Esophagus mucosa (tissue), 1 donor: ENCODE results near the gene PRR3. TPM values are rescaled to one million over a fixed set of nuclear protein-coding genes. Genes with fewer than 3 reads are reported as not detected.

ENCODE experiments used
- ATAC-seq: fragments of 200-7000 bp; cut with Tn5 transposase; one replicate; pipeline ENCODE4 v1.9.1; 2020
- total RNA-seq: library from RNA; stranded (reverse); gene quantifications from one replicate; pipeline ENCODE4 v1.2.4, GENCODE V29; 2023
- donor health status: DM: yes; HTN: yes; CAD: no.

PRR3 gene
- total RNA-seq, 1 donor from 2014 or later, result 3.5 TPM

GRCh38 chr6:30571762-30572082 lies 14.6 kb downstream of the PRR3 start:
- peak; percentile 12 for ATAC-seq

- peak; percentile 44 for ATAC-seq
Measured at GRCh38 chr6:30572148-30572547, 15.1 kb downstream of the PRR3 start.

- no peak for ATAC-seq
Measured at GRCh38 chr6:30573113-30573512, 16.0 kb downstream of the PRR3 start.

GRCh38 chr6:30578051-30578450 lies 21.0 kb downstream of the PRR3 start:
- ATAC-seq, result no peak

GRCh38 chr6:30583921-30584320 lies 26.8 kb downstream of the PRR3 start:
- ATAC-seq, result no peak

GRCh38 chr6:30589754-30590358 lies 32.8 kb downstream of the PRR3 start:
- ATAC-seq, result no peak

DNA sequence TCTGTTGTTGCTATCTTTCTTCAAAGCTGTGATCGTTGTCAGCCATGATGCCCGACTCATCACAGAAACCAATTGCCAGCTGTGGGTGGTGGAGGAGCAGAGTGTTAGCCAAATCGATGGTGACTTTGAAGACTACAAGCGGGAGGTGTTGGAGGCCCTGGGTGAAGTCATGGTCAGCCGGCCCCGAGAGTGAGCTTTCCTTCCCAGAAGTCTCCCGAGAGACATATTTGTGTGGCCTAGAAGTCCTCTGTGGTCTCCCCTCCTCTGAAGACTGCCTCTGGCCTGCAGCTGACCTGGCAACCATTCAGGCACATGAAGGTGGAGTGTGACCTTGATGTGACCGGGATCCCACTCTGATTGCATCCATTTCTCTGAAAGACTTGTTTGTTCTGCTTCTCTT lies 33.4 kb downstream of the PRR3 start:
- ATAC-seq, result peak; percentile 21

DNA sequence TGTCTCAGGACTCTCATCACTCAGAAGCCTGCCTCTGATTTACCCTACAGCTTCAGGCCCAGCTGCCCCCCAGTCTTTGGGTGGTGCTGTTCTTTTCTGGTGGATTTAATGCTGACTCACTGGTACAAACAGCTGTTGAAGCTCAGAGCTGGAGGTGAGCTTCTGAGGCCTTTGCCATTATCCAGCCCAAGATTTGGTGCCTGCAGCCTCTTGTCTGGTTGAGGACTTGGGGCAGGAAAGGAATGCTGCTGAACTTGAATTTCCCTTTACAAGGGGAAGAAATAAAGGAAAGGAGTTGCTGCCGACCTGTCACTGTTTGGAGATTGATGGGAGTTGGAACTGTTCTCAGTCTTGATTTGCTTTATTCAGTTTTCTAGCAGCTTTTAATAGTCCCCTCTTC lies 33.9 kb downstream of the PRR3 start:
- ATAC-seq, result peak; percentile 95

- no peak for ATAC-seq
Measured at GRCh38 chr6:30592287-30592686, 35.2 kb downstream of the PRR3 start.

DNA sequence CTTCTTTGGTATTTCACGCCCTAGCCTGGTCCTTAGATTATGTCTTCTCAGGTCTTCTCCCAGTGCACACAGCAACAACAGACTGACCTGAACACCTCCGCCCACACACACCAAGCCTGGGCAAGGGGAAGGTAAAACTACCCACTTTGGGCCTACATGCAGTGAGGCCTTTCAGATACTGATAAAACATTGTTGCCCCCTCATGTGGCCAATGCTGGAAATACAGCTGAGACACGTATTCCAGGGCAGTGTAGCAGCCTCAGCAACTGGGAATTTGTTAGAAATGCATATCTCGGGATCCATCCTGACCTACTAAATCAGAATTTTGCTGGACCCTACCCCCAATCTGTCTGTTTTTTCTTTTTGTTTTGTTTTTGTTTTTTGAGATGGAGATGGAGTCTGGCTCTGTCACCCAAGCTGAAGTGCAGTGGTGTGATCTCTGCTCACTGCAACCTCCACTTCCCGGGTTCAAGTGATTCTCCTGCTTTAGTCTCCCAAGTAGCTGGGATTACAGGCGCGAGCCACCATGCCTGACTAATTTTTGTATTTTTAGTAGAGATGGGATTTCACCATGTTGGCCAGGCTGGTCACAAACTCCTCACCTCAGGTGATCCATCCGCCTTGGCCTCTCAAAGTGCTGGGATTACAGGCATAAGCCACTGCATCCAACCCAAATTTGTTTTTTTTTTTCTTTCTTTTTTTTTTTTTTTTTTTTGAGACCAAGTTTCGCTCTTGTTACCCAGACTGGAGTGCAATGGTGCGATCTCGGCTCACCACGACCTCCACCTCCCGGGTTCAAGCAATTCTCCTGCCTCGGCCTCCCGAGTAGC lies 40.4 kb downstream of the PRR3 start:
- ATAC-seq, result peak; percentile 82

DNA sequence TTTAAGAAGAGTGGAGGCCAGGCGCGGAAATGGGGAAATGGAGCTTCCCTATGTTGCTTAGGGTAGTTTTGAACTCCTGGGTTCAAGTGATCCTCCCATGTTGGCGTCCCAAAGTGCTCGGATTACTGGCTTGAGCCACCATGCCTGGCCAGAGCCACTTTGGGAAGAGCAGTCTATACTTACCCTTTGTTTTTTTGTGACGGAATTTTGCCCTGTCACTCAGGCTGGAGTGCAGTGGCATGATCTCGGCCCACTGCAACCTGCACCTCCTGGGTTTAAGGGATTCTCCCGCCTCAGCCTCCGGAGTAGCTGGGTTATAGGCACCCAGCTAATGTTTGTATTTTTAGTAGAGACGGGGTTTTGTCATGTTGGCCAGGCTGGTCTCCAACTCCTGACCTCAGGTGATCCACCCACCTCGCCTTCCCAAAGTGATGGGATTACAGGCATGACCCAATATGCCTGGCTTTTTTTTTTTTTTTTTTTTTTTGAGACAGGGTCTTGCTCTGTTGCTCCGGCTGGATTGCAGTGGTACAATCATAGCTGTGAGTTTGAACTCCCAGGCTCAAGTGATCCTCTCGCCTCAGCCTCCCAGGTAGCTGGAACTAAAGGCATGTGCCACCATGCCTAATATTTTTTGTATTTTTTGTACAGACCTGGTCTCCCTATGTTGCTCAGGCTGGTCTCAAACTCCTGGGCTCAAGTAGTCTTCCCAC lies 42.0 kb downstream of the PRR3 start:
- ATAC-seq, result peak; percentile 3

DNA sequence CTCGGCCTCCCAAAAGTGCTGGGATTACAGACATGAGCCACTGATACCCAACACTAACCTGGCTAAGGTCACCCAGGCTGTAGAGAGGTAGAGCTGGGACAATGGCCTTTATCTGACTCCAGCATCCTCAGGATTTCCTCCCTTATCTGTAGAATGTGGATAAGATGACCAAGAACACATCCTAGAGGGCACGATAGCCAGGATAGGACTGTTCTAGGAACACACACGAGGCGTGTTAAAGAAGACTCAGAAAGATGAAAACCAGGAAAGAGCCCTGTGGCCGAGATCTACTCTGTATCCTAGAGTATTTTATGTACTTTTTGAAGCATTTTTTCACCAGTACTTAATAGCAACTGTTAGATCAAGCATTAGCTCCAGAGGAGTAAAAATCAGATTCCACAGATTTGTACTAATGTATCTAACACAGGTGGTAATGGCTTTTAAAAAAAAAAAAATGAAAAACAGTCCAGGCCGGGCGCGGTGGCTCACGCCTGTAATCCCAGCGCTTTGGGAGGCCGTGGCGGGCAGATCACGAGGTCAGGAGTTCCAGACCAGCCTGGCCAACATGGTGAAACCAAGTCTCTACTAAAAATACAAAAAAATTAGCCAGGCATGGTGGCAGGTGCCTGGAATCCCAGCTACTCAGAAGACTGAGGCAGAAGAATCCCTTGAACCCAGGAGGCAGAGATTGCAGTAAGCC lies 42.7 kb downstream of the PRR3 start:
- ATAC-seq, result no peak

- no peak for ATAC-seq
Measured at GRCh38 chr6:30600451-30600961, 43.4 kb downstream of the PRR3 start.

- no peak for ATAC-seq
Measured at GRCh38 chr6:30601436-30601814, 44.3 kb downstream of the PRR3 start.

DNA sequence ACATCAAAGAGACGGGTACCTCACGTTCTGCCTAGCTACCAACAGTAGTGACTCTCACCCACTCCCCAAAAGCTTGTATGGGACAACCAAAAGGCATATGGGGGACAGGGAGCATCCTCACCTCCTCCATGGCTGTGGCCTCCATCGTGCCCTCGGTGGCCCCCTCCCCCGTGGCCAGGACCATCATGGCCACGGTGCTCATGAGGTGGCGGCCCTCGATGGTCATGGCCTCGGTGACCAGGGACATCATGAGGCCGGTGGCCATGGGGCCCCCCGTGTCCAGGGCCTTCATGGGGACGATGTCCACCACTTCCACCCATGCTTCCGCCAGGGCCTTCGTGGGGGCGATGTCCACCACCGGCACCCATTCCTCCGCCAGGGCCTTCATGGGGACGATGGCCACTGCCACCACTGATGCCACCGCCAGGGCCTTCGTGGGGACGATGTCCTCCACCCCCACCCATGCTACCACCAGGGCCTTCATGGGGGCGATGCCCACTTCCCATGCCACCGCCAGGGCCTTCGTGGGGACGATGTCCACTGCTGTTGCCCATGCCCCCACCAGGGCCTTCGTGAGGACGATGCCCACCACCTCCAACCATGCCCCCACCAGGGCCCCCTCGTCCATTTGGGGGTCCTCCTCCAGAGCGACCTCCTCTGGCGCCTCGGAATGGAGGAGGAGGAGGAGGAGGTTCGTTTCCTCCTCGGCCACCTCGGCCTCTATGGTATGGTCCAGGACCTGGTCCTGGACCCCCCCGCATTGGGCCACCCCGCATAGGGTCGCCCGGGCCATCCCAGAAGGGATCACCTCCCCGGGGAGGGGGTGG lies 44.9 kb downstream of the PRR3 start:
- ATAC-seq, result peak; percentile 11

DNA sequence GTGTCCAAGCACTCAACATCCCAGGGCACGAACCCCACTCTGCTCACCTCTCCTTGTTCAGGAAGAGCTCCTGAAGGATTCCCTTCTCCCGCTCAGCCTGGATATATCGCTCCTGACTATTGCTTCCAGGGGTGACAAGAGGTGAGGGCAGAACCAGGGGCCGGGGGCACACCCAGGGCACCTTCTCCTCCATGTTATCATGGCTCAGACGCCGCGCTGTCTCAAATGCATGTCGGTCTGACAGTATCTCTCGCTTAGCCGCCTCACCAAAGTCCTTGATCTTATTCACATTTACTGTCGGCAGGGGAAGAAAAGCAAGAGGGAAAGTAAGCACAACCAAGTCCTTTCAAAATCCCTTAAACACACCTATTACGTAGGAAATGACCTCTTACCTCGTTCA lies 46.9 kb downstream of the PRR3 start:
- no peak for ATAC-seq

- no peak for ATAC-seq
Measured at GRCh38 chr6:30610065-30610464, 53.0 kb downstream of the PRR3 start.

DNA sequence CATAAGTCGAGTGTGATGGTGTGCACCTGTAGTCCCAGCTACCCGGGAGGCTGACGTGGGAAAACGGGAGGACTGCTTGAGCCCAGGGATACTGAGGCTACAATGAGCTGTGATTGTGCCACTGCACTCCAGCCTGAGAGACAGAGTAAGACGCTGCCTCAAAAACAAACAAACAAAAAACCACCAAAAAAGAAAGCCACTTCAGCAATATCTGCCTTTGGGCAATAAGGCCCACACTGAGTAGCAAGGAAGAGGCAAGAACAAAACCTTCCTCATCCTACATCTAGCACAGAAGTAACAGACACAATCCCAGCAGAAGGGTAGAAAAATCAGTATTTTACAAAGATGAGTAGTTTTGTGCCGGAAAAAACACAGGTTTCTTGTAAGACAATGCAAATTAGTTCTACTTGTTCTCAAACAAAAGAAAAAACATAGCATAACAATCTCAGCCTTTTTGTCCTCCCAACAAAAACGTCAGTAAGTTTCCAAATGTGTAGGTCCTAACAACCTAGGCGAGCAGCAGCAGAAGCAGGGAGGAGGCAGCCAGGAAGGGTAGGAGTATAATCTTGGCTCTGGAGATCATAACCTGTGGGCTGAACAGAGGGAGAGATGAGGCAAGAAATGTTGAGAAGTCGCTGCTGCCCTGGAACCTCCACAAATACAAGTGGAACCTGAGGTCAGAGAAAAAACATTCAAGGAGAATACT lies 54.2 kb downstream of the PRR3 start:
- ATAC-seq, result no peak

GRCh38 chr6:30611856-30612194 lies 54.7 kb downstream of the PRR3 start:
- no peak for ATAC-seq

- no peak for ATAC-seq
Measured at GRCh38 chr6:30612213-30612612, 55.1 kb downstream of the PRR3 start.

- no peak for ATAC-seq
Measured at GRCh38 chr6:30612687-30613248, 55.7 kb downstream of the PRR3 start.
